ENCODE results near the gene MAN2C1. TPM values are rescaled to one million over a fixed set of nuclear protein-coding genes. Genes with fewer than 3 reads are reported as not detected.

The MAN2C1 gene
- total RNA-seq, 1 donor from 2014 or later: 112 TPM

DNA sequence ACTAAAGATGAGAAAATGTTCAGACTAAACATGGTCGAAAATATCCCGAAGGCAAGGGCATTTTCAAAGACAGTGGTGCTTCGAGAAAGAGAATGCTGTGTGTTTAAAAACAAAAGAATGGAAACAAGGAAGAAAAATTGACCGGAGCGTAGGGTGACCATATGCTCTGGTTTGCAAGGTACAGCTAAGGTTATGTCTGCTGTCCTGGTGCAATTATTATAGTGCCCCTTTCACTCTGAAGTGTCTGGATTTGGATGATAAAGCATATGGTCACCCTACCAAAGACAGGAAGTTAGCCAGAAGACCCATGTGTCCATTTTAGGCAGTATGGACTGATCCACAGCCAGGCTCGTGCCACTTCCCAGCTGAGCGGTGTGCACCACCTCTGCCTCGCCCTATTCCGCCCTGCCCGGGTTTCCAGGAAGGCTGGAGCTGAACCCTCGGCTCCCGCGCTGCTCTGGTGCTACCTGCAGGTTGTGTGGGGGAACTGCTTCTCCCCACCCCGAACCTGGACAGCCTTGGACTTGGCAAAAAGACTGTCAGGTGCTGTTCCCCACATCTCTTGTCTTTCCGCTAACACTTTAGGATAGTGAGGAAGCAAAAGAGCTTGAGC, 60.5 kb downstream of the MAN2C1 start:
- no peak for DNase-seq

GRCh38 chr15:75306188-75306587, 62.2 kb downstream of the MAN2C1 start:
- DNase-seq: no peak

Other genes with a start within 250 kb of the MAN2C1 start
- 5.9 TPM for gene C15orf39, start 166.7 kb downstream of the MAN2C1 start, total RNA-seq
- gene GOLGA6C, start 110.3 kb downstream of the MAN2C1 start, total RNA-seq: not detected
- 0.30 TPM for gene GOLGA6D, start 85.8 kb downstream of the MAN2C1 start, total RNA-seq
- gene COMMD4, start 32.5 kb downstream of the MAN2C1 start, total RNA-seq: 31.1 TPM
- gene NEIL1, start 21.6 kb downstream of the MAN2C1 start, total RNA-seq: 14.7 TPM
- 44.5 TPM for gene SIN3A, start 83.1 kb upstream of the MAN2C1 start, total RNA-seq
- 19.8 TPM for gene PTPN9, start 210.7 kb upstream of the MAN2C1 start, total RNA-seq